HG02759 (cell line): ENCODE data around the gene TMPRSS2.

Experiments used
- ATAC-seq: cut with Tn5 transposase; IDR thresholded peaks from one replicate; pipeline ENCODE4 v1.9.1; 2021; ENCODE audit warnings: mild to moderate bottlenecking, moderate library complexity; ENCODE audit not compliant: unreplicated experiment

The TMPRSS2 gene

DNA sequence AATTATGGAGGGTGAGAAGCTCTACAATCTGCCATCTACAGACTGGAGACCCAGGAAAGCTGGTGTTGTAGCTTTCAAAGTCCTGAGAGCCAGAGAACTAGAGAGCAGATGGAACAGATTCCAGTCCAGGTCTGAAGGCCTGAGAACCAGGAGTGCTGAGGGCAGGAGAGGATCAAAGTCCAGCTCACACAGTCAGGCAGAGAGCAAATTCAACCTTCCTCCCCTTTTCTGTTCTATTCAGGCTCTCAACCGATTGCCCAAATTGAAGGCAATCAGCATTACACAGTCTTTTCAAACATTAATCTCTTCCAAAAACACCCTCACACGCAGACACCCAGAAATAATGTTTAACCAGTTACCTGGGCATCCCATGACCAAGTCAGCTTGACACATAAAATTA, 2.5 kb upstream of the TMPRSS2 start:
- ATAC-seq = no peak

DNA sequence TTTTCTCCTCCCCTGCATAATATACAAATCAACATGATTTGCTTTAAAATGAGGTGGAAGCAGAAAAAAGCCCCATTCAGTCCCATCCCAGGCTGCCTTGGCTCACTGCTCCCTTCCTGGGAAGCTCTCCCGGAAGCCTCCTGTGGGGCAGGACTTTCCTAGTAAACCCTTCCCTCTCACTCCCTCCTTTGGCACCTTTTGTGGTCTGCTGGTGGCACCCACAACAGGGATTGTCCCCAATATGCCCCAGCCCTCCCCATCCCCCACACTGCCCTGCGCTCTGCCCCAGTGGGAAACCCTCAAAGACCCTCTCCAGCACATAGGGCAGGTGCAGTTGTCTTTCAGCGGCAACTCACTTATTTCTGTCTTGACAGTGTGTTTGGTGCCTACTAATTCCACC, 1.8 kb upstream of the TMPRSS2 start:
- no peak for ATAC-seq

DNA sequence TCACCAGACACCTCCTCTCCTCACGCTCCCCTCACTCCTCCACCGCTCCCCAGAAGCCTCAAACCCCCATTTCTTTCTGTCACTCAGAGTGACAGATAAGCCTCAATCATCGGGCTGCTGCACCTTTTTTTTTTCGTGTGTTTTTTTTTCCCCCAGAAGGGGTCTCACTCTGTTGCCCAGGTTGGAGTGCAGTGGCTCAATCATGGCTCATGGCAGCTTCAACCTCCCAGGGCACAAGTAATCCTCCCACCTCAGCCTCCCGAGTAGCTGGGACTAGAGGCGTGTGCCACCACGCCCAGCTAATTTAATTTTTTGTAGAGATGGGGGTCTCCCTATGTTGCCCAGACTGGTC, 1.2 kb upstream of the TMPRSS2 start:
- no peak for ATAC-seq

DNA sequence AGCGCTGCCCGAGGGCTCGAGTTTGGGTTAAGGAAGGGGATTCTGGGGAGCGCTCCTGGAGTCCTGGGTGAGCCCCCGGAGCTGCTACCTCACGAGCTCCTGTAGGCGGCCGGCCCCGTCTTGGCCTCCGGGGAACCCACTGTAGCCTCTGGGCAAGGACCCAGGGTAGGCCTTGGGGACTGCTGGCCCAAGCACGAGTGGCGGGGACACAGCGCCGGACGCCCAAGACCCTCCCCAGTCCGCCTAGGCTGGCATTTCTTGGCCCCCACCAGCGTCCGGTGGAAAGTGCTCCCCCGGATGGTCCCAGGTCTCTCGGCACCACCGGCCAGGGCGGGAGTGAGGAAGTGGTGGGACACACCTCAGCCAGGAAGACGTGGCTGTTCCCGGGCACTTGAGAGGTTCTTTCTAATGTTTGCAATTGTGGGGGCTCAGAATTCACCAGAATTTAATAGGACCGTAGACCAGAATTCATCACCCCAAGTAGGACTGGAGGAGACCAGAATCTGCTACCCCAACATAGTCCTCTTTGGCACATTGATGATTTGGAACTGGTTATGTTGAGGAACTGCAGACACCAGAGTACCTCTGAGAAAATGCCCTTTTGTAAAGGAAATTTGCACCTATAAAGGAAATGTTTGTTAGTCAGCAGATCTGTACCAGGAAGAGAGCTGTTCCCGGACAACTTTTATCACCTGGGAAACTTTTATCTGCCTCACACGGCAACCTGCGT, 622 bp upstream of the TMPRSS2 start:
- ATAC-seq = no peak

DNA sequence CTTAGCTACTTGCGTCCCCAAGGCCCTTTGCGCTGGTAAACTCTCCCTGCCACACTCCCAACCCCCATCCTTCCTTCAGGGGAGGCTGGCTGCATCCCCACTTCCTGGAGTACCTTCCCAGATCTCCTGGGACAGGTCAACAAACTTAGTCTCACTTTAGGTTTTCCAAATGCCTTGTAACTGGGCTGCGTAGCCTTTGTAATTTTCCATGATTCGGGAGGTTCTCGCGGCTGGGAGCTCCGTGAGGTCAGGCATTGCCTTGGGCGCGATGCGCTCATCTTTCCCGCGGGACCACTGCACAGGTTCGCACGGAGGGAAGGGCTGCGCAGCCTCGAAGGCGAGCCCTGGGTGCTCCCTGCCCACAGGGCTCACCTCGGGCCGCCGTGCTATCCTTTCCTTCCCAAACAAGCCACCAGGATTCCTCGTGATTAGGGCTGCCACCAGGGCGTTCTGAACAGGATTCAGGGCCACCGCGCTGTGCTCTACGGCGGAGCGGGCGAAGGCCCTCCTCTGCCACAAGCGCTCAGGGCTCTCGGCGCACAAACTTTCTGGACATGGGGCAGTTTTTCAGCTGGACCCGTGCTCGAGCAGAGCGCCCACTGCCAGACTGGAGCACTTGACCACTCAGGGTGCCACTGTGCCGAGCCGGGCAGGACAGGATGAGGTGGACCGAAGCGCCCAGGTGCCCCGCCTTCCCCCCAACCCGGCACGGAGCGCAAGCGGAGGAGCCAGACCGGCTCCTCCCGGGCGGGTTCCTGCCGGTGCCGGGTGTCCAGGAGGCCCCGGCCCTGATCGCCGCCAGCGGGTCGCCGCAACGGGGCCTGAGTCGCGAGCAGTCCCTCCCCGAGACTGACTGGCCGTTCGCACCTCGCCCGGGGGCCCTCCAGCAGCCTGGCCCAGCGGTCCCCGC, 1.1 kb downstream of the TMPRSS2 start:
- ATAC-seq = no peak

DNA sequence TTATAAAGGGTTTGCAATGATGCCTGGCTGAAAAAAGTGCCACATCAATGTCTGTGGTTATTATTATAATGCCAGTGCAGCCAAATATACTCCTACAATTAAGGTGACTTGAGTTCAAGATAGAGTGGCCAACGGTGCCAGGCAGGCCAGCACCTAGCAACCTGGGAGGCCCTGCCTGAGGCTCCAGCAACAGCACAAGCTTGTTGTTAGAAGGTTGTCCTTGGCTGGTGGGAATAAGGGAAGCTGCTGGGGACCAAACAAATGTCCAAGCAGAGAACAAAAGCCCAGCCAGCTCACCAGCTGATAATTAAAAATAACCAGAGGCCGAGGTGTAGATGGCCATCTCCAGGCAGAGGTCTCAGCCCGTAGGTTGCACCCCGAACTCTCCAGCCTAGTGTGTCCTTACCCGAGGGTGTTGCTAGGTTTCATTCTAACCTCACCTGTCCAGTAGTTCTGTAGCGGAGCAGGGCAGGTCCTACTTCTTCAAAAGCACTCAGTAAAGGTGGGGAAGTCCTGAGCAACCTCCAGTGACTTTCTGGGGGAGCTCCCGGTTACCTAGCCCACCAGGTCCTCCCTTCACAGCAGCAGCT, 1.9 kb downstream of the TMPRSS2 start:
- no peak for ATAC-seq

DNA sequence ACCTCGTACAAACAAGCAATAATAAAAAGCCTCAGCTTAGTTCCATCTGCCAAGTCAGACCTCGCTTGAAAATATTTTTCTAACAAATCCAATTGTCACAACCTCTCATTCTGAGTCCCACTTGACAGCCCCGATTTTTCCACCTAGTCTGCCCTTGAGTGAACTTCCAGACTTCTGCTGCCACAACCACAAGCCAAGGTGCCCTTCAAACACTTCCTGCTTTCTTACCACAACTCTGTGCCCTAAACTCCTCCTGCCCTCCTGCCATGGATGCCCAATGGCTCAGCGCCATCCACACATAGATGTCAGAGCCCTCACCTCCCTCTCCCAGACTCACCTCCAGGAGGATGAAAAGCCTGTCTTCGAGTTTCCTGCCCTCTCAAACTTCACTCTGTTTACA, 3.9 kb downstream of the TMPRSS2 start:
- no peak for ATAC-seq

DNA sequence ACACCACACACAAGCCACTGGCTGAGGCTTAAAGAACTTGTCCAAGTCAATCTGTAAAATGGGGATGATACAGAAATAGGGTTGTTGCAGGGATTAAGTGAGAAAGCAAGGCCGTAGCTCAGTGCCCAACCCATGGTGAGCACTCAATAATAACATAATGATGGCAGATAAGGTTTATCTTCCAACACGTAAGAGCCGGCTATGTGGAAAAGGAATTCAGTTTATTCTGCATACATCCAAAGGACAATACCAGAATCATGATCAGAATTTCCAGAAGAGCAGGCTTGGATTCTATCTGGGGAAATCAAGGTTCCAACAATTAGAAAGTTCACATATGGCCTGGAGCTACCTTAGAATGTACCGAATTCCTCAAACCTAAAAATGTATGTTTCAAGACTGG, 4.6 kb downstream of the TMPRSS2 start:
- no peak for ATAC-seq

DNA sequence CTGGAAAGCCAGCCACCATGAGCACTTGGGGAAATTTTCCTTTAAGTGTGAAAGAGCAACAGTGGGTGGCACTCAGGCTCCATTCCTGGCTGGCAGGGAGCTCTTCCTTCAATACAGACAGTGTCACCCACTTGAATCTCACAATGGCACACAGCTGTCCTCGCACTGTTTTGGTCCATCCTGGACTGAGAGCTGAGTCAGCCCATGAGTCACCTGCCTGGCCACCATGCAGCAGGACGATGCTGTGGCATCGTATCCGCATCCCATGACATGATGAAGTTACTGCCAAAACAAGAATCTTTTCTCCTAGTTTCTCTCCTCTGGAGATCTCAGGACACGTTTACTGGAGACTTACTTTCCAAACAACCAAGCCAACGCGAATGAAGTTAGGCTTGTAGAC, 6.0 kb downstream of the TMPRSS2 start:
- ATAC-seq = no peak

DNA sequence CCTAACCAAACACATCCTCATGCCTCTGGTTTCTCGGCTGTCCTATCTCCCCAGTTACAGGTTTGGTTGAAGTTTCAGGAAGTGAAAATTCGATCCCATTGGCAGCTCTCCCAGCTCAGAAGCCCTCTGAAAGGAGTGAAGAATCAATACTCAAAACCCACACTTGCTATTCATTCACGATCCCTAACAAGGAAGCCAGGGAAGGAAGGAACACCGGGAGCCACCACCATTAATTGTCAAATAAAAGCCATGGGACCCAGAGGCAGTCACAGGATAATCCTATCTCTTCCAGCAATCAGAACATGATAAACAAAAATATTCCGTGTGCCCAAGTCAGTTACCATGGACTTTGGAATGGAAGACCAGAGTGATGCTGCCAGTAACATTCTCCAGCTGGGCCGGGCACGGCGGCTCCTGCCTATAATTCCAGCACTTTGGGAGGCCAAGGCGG, 7.0 kb downstream of the TMPRSS2 start:
- ATAC-seq = no peak

DNA sequence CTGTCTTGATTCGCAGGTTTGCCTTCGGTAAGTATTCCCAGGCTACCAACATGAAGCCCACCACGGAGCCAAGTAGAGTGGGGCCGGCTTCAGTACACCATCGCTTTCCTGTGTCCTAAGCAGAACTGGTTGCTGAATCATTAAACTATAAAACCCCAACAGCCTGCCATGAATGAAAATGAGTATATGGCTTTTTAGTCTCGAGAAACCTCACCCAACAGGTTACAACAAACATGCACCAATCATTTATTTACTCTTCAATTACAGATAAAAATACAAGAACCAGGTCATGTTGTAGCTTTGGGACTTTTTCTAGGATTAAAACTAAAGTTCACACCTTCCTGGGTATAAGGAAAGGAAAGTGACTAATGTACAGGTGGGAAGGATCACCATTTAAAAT, 7.6 kb downstream of the TMPRSS2 start:
- ATAC-seq = no peak

DNA sequence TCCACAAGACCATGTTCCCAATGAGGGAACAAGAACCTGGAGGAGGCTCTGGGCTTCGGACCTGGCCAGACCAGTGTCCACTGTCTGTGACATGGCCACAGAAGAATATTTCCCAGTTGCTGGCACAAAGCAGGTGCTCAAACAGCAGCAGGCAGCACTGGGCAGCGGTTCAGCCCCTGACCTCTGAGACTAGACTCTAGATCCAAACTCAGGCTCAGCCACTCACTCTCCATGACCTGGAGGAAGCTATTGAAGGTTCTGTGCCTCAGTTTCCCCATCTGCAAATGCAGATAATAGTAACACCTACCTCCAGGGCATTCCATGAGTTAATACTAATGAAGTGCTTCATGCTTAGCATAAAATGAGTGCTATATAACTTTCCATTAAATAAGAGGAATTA, 8.0 kb downstream of the TMPRSS2 start:
- no peak for ATAC-seq

DNA sequence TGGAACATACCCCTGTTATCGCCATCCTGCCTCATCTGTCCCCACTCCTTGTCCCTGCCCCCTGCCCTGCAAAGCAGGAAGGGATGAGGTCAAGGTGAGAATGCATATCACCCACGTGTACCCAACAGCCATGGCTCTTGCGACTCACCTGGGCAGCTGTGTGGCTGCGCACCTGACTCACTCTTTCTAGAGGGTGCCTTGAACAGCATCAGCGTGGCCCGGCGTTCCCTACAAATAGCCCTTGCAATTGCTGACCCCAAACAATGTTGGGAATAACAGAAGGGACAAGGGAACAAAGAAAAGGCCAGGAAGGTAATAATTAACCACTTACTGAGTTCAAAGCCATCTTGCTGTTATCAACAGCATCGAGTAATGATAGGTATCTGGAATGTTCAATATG, 10.2 kb downstream of the TMPRSS2 start:
- ATAC-seq = no peak

DNA sequence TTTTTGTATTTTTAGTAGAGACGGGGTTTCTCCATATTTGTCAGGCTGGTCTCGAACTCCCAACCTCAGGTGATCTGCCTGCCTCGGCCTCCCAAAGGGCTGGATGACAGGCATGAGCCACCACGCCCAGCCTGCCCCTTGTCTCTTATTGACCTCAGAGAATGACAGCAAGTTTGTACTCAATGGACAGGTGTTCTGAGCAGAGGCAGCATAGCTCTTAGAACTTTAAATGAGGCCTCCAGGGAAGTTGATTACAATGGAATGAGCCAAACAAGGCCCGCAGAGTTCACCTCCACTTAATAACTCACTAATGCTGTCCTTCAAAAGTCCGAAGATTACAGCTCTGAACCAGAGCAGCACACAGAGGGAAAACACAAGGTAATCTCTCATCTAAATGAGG, 10.9 kb downstream of the TMPRSS2 start:
- ATAC-seq = no peak

DNA sequence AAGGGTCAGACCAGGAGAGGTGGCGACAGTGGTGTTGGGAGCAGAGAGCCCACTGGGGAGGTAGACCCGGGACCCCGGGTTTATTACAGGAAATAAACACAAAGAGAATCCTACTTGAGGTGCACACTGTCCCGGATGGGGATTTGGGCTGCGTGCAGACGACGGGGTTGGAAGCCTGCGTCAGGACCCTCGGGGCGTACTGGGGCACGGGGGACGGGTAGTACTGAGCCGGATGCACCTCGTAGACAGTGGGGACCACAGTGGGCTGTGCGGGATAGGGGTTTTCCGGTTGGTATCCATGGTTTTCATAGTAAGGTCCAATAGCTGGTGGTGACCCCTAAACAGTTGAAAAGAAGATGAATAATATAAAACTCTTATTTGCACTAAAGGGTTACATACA, 13.7 kb downstream of the TMPRSS2 start:
- no peak for ATAC-seq

DNA sequence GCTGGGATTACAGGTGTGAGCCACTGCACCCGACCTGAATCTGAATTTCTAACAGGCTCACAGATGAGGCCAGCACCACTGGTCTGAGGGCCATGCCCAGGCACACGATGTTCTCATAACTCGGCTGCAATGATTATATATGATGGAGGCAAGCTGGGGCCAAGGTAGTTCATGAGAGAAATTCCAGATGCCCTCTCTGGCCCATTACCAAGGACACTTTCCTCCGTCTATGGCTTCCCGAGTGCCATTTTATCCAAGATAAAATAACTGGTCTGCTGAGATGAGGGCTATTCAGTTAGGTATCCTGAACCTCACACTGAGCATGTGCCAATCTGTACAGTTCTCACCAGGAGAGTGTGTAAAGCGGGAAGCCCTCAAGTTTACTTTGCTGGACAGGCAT, 16.5 kb downstream of the TMPRSS2 start:
- ATAC-seq = no peak

DNA sequence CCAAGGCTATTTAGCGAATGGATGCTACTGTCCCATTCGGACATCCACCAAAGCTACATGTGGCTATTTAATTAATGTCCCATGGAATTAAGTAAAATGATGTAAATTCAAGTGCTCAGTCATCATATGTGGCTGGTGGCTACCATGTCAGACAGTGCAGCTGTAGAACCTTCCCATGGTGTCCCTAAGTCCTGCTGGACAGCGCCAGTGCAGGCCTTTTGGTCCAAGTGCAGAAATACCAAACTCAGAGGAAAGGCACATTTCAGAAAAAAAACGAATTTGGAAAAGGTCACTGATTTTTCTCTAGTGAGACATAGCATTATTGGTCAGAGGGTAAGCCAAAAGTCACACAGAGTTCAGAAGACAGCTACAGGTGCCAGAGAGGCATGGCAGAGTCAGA, 17.6 kb downstream of the TMPRSS2 start:
- ATAC-seq = no peak

DNA sequence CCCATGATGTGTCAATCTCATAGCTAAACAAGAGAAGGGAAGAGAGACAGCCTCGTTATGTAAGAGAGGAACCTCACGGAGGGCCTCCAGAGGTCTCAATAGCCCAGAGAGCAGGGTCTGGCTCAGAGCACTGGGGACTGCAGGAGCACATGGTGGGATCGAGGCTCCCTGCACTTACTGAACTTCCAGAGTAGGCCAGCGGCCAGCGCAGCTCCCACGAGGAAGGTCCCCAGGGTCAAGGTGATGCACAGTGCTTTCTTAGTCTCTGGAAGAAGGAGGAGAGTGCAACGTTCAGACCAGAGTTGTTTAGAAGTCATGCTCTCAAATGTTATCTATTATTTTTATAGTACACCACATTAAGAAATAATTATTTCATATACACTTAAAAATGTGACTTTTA, 18.6 kb downstream of the TMPRSS2 start:
- no peak for ATAC-seq

DNA sequence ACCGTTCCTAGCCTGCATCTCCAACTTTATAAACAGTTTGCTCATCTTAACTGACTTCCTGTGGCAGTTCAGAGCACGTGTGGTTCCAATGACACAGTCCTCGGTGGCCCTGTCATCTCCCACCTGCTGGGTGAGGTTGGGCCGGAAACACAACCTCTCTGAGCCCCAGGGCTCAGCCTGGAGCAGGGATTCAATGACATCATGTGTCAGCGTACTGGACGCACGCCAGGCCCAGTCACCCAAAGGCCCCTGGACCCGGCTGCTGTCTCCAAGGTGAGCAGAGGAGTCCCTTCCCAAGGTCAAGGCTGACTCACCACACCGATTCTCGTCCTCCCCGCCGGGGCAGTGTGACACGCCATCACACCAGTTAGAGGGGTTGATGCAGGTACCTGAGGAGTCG, 19.9 kb downstream of the TMPRSS2 start:
- ATAC-seq = no peak

DNA sequence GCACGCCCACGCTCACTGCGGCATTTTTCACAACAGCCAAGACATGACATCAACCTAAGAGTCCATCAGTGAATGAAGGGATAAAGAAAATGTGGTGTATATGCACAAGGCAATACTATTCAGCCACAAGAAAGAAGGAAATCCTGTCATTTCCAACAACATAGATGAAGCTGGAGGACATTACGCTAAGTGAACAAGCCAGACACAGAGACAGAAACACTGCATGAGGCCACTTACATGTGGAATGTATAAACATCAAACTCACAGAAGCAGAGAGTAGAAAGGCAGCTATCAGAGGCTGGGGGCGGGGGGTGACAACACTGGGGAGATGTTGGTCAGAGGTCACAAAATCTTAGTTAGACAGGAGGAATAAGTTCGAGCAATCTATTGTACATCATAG, 20.9 kb downstream of the TMPRSS2 start:
- no peak for ATAC-seq

DNA sequence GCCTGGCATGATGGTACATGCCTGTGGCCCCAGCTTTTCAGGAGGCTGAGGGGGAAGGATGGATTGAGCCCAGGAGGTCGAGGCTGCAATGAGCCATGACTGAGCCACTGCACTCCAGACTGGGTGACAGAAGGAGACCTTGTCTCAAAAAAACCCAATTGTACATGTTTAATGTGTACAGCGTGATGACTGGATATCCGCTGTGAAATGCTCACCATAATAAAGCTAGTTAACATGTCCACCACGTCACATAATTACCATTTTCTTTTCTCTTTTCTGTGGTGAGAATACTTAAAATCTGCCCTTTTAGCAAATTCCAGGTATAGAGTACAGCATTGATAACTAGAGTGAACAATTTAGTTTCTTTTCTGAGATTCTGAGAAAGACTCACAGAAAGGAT, 24.0 kb downstream of the TMPRSS2 start:
- ATAC-seq = no peak

DNA sequence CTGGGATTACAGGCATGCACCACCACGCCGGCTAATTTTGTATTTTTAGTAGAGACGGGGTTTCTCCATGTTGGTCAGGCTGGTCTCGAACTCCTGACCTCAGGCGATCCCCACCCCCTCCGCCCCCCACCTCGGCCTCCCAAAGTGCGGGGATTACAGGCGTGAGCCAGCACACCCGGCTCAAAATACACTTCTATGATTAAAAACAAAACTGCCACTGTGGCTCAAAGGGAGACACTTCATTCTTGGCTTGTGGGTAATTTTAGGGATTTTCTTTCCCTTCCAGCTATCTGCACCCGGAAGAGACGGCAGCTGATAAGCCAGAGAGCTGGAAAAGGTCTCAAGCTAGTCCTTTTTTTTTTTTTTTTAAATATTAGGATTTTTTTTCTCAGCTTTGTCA, 24.5 kb downstream of the TMPRSS2 start:
- no peak for ATAC-seq
